Measurements from ENCODE around the gene SLC4A8. TPM values are rescaled to one million over a fixed set of nuclear protein-coding genes. Genes with fewer than 3 reads are reported as not detected.

The SLC4A8 gene
- total RNA-seq, 1 donor from 2014 or later, result 0.74 TPM

- no peak overlapping the region for H3K27ac ChIP-seq
- intact Hi-C loops (cut with DNase I), result no loop called here
- no peak overlapping the region for H3K4me3 ChIP-seq
- TF ChIP-seq POLR2AphosphoS5 (IDR thresholded peaks at IDR 0.05; ENCODE audit: insufficient read depth in 1 of 2, low read depth in 1 of 2), result no peak
- no peak for TF ChIP-seq CTCF (IDR thresholded peaks at IDR 0.05)
- no peak for TF ChIP-seq POLR2A (IDR thresholded peaks at IDR 0.05)
- H3K4me1 ChIP-seq, result no peaks in the 10 kb centered on the region
- H3K27me3 ChIP-seq, result no peaks in the 10 kb centered on the region
- H3K36me3 ChIP-seq, result no peaks in the 10 kb centered on the region
- H3K9me3 ChIP-seq, result no peaks in the 10 kb centered on the region
- no peak for DNase-seq (ENCODE audit: extremely low spot score in 2 of 2)
Measured at GRCh38 chr12:51417826-51418225, 6.8 kb upstream of the SLC4A8 start.

- H3K4me1 ChIP-seq, result peaks cover 4% of the 10 kb centered on the region
- no peak for TF ChIP-seq POLR2AphosphoS5 (IDR thresholded peaks at IDR 0.05; ENCODE audit: insufficient read depth in 1 of 2, low read depth in 1 of 2)
- intact Hi-C loops (cut with DNase I), result no loop called here
- no peaks in the 10 kb centered on the region for H3K36me3 ChIP-seq
- H3K27ac ChIP-seq, result no peak overlapping the region
- no peaks in the 10 kb centered on the region for H3K27me3 ChIP-seq
- no peak for DNase-seq (ENCODE audit: extremely low spot score in 2 of 2)
- no peaks in the 10 kb centered on the region for H3K9me3 ChIP-seq
- H3K4me3 ChIP-seq, result no peak overlapping the region
Measured at GRCh38 chr12:51419425-51420193, 5.0 kb upstream of the SLC4A8 start.

GRCh38 chr12:51421266-51421884, 3.3 kb upstream of the SLC4A8 start:
- H3K36me3 ChIP-seq, result no peaks in the 10 kb centered on the region
- TF ChIP-seq POLR2A (IDR thresholded peaks at IDR 0.05) (no peak), POLR2AphosphoS5 (IDR thresholded peaks at IDR 0.05; ENCODE audit: insufficient read depth in 1 of 2, low read depth in 1 of 2) (no peak), CTCF (IDR thresholded peaks at IDR 0.05) (peak in 1 of 3 experiments; percentile 8)
- no peak overlapping the region for H3K27ac ChIP-seq
- no peak for DNase-seq (ENCODE audit: extremely low spot score in 2 of 2)
- H3K4me1 ChIP-seq, result peaks cover 12% of the 10 kb centered on the region
- H3K9me3 ChIP-seq, result no peaks in the 10 kb centered on the region
- intact Hi-C loops (cut with DNase I), result no loop called here
- H3K27me3 ChIP-seq, result no peaks in the 10 kb centered on the region
- H3K4me3 ChIP-seq, result no peak overlapping the region

- TF ChIP-seq CTCF (IDR thresholded peaks at IDR 0.05) (no peak), POLR2A (IDR thresholded peaks at IDR 0.05) (no peak), POLR2AphosphoS5 (IDR thresholded peaks at IDR 0.05; ENCODE audit: insufficient read depth in 1 of 2, low read depth in 1 of 2) (no peak)
- Histone ChIP-seq H3K27ac (no peak overlapping the region), H3K27me3 (no peaks in the 10 kb centered on the region), H3K4me1 (peaks cover 12% of the 10 kb centered on the region), H3K4me3 (peak overlapping the region; percentile 54 to 59), H3K36me3 (no peaks in the 10 kb centered on the region), H3K9me3 (no peaks in the 10 kb centered on the region)
- intact Hi-C loops (cut with DNase I), result no loop called here
- no peak for DNase-seq (ENCODE audit: extremely low spot score in 2 of 2)
Measured at GRCh38 chr12:51424094-51424661, 453 bp upstream of the SLC4A8 start.

- no peak for TF ChIP-seq CTCF (IDR thresholded peaks at IDR 0.05)
- TF ChIP-seq POLR2A (IDR thresholded peaks at IDR 0.05), result no peak
- no peak for TF ChIP-seq POLR2AphosphoS5 (IDR thresholded peaks at IDR 0.05; ENCODE audit: insufficient read depth in 1 of 2, low read depth in 1 of 2)
- intact Hi-C loops (cut with DNase I), result no loop called here
- no peak overlapping the region for H3K27ac ChIP-seq
- no peak overlapping the region for H3K4me3 ChIP-seq
- H3K9me3 ChIP-seq, result no peaks in the 10 kb centered on the region
- no peaks in the 10 kb centered on the region for H3K27me3 ChIP-seq
- H3K36me3 ChIP-seq, result no peaks in the 10 kb centered on the region
- peaks cover 12% of the 10 kb centered on the region for H3K4me1 ChIP-seq
- DNase-seq (ENCODE audit: extremely low spot score in 2 of 2), result no peak
Measured at GRCh38 chr12:51428256-51428655, 3.6 kb downstream of the SLC4A8 start.
